HCT116 (cell line): ENCODE results near the gene GLIPR1. TPM values are rescaled to one million over a fixed set of nuclear protein-coding genes. Genes with fewer than 3 reads are reported as not detected.

Experiments
- ATAC-seq: fragments of 200-7000 bp; cut with Tn5 transposase; 2 replicates; pipeline ENCODE4 v1.9.1; 2020; ENCODE audit warnings: mild to moderate bottlenecking, moderate library complexity
- BruUV-seq: library from RNA; stranded (reverse); fragments of 400-500 nt; replicated peaks from 2 replicates; lab custom pipeline; 2021; lab: Mats Ljungman, UMichigan
- CTCF ChIA-PET: fragments of 300-600 bp; sonication (Branson Sonifier 250); formaldehyde crosslinking; loops from one replicate; lab custom pipeline; 2021; ENCODE audit warnings: antibody characterized with exemption; lab: Charles Lee
- POLR2A ChIA-PET: fragments of 300-600, 350-600 bp; sonication (Branson Sonifier 250); formaldehyde crosslinking; loops from one replicate; lab custom pipeline; 2021; ENCODE audit warnings: antibody characterized with exemption; lab: Charles Lee
- RAD21 ChIA-PET, 2 experiments: fragments of 300-600 bp; sonication (Branson Sonifier 250); formaldehyde crosslinking; loops; one replicate each; lab custom pipeline; 2023; ENCODE audit warnings: low total read pairs in 2 of 2; ENCODE audit not compliant: uncharacterized antibody in 2 of 2, unreplicated experiment in 2 of 2, low non-redundant PET in 1 of 2; lab: Charles Lee
- DNase-seq: peaks from one replicate; pipeline ENCODE4 v3.0.0-alpha.2; 2010; ENCODE audit warnings: low read depth, low spot score
- H2AFZ ChIP-seq: fragments of 200-600 bp; shearing (Covaris generic), sonication (generic); 2 replicates; pipeline ENCODE4 v1.6.1; 2017; ENCODE audit warnings: low read depth, mixed run types, mixed read lengths, antibody characterized with exemption, low read length; ENCODE audit not compliant: poor library complexity, severe bottlenecking
- H3K27ac ChIP-seq: 2 replicates; pipeline ENCODE4 v1.5.1; 2012; ENCODE audit warnings: low read depth, low read length
- H3K27me3 ChIP-seq: fragments of 200-600 bp; sonication (generic); 2 replicates; pipeline ENCODE4 v1.6.1; 2016; ENCODE audit warnings: mixed run types, low read length, mixed read lengths; ENCODE audit not compliant: insufficient read depth
- H3K36me3 ChIP-seq, 2 experiments: fragments of 200-500 bp in 1 of 2; fragments of 200-600 bp in 1 of 2; sonication (Bioruptor generic) in 1 of 2; sonication (generic) in 1 of 2; 2 replicates each; pipeline versions ENCODE4 v1.5.1 to v1.6.1; 2014 to 2016; ENCODE audit warnings: low read length in 2 of 2, inconsistent platforms in 1 of 2, mixed read lengths in 1 of 2, mixed run types in 1 of 2; ENCODE audit not compliant: insufficient read depth in 2 of 2, control insufficient read depth in 1 of 2
- H3K4me1 ChIP-seq, 2 experiments: fragments of 200-600 bp in 1 of 2; sonication (generic) in 1 of 2; 2 replicates each; pipeline versions ENCODE4 v1.5.1 to v1.6.1; 2012 to 2017; ENCODE audit warnings: low read length in 2 of 2, inconsistent platforms in 1 of 2, mild to moderate bottlenecking in 1 of 2, mixed read lengths in 1 of 2, mixed run types in 1 of 2, moderate library complexity in 1 of 2; ENCODE audit not compliant: insufficient read depth in 2 of 2, control insufficient read depth in 1 of 2
- H3K4me2 ChIP-seq: fragments of 200-600 bp; sonication (generic); 2 replicates; pipeline ENCODE4 v1.6.1; 2017; ENCODE audit warnings: mixed run types, low read length, mixed read lengths
- H3K4me3 ChIP-seq, 2 experiments: fragments of 200-600 bp in 1 of 2; sonication (generic) in 1 of 2; replicated peaks in 1 of 2; 2 replicates each; pipeline ENCODE4 v1.5.1; 2011 to 2016; ENCODE audit warnings: low read length in 2 of 2, control low read depth in 1 of 2, low read depth in 1 of 2, mild to moderate bottlenecking in 1 of 2, mixed read lengths in 1 of 2, mixed run types in 1 of 2
- H3K79me2 ChIP-seq: fragments of 200-600 bp; sonication (generic); 2 replicates; pipeline ENCODE4 v1.6.1; 2017; ENCODE audit warnings: mild to moderate bottlenecking, mixed run types, low read length, moderate library complexity, mixed read lengths; ENCODE audit not compliant: insufficient read depth
- H3K9ac ChIP-seq: fragments of 200-600 bp; sonication (generic); 2 replicates; pipeline ENCODE4 v1.6.1; 2016; ENCODE audit warnings: low read length, mixed read lengths
- H3K9me2 ChIP-seq: fragments of 200-600 bp; sonication (generic), shearing (Covaris generic); 2 replicates; pipeline ENCODE4 v1.6.1; 2017; ENCODE audit warnings: mixed run types, mild to moderate bottlenecking, moderate library complexity; ENCODE audit not compliant: insufficient read depth
- H3K9me3 ChIP-seq, 2 experiments: fragments of 200-500 bp in 1 of 2; fragments of 200-600 bp in 1 of 2; sonication (Bioruptor generic) in 1 of 2; sonication (generic) in 1 of 2; 2 replicates each; pipeline ENCODE4 v1.6.1; 2014 to 2017; ENCODE audit warnings: low read length in 2 of 2, mixed read lengths in 2 of 2, inconsistent platforms in 1 of 2, low read depth in 1 of 2, mild to moderate bottlenecking in 1 of 2, mixed run types in 1 of 2, moderate library complexity in 1 of 2; ENCODE audit not compliant: control insufficient read depth in 1 of 2, insufficient read depth in 1 of 2
- H4K20me1 ChIP-seq: fragments of 200-600 bp; sonication (generic), shearing (Covaris generic); 2 replicates; pipeline ENCODE4 v1.6.1; 2017; ENCODE audit warnings: mixed run types, mild to moderate bottlenecking, moderate library complexity; ENCODE audit not compliant: insufficient read depth
- ATF3 ChIP-seq: IDR thresholded peaks from 2 replicates; pipeline ENCODE4 v1.6.1; 2012
- CBX3 ChIP-seq: IDR thresholded peaks from 2 replicates; pipeline ENCODE4 v1.6.1; 2012; ENCODE audit warnings: low read depth
- CEBPB ChIP-seq: IDR thresholded peaks from 2 replicates; pipeline ENCODE4 v1.6.1; 2012; ENCODE audit warnings: low read depth
- EZH2phosphoT487 ChIP-seq: fragments of 200-600 bp; IDR thresholded peaks from 2 replicates; pipeline ENCODE4 v1.6.1; 2018; ENCODE audit warnings: antibody characterized with exemption, borderline replicate concordance
- FOSL1 ChIP-seq: IDR thresholded peaks from 2 replicates; pipeline ENCODE4 v1.6.1; 2012; ENCODE audit warnings: low read depth
- JUND ChIP-seq: IDR thresholded peaks from 2 replicates; pipeline ENCODE4 v1.6.1; 2012
- POLR2AphosphoS5 ChIP-seq: IDR thresholded peaks from 2 replicates; pipeline ENCODE4 v1.6.1; 2011; ENCODE audit warnings: mild to moderate bottlenecking, low read depth, low read length, moderate library complexity
- REST ChIP-seq: IDR thresholded peaks from 2 replicates; pipeline ENCODE4 v1.6.1; 2012; ENCODE audit warnings: low read depth
- SRF ChIP-seq: IDR thresholded peaks from 2 replicates; pipeline ENCODE4 v1.6.1; 2012; ENCODE audit warnings: low read depth
- YY1 ChIP-seq: IDR thresholded peaks from 2 replicates; pipeline ENCODE4 v1.6.1; 2011; ENCODE audit warnings: low read length, low read depth, moderate library complexity, mild to moderate bottlenecking; ENCODE audit not compliant: insufficient replicate concordance; ENCODE audit errors: extremely low read depth
- intact Hi-C: fragments of 100-400 bp; cut with micrococcal nuclease; formaldehyde crosslinking; loops from 2 replicates; pipeline ENCODE4 v1.10.0; 2022
- total RNA-seq: library from RNA; stranded (reverse); gene quantifications from one replicate; pipeline ENCODE4 v1.2.1, GENCODE V29; 2021; ENCODE audit not compliant: unreplicated experiment
- TF ChIP-seq, protein P1 (sequence below), 3 experiments: fragments of 200-600 bp in 1 of 3; sonication (generic) in 1 of 3; IDR thresholded peaks in 2 of 3; conservative IDR thresholded peaks in 1 of 3; 2 replicates each; pipeline ENCODE4 v1.5.1; 2012 to 2017; ENCODE audit warnings: low read depth in 2 of 3, low read length in 2 of 3, antibody characterized with exemption in 1 of 3, borderline replicate concordance in 1 of 3, control low read depth in 1 of 3, mild to moderate bottlenecking in 1 of 3, mixed read lengths in 1 of 3, mixed run types in 1 of 3, moderate library complexity in 1 of 3; ENCODE audit not compliant: insufficient read depth in 1 of 3

GLIPR1 gene
- total RNA-seq, 1 experiment from 2014 or later = 0.39 TPM

DNA sequence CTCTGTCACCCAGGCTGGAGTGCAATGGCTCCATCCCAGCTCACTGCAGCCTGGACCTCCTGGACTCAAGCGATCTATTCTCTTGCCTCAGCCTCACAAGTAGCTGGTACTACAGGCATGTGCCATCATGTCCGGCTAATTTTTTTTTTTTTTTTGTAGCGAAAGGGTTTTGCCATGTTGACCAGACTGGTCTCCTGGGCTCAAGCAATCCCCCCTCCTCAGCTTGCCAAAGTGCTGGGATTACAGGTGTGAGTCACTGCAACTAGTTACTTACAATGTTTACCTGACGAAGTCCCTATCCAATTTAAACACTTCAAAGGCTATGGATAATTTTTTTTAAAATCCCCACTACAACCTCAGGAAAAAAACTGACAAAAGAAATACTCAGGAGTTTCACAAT, 29.1 kb downstream of the GLIPR1 start:
- POLR2A ChIA-PET = no interaction called here
- Histone ChIP-seq H3K36me3 (peaks cover 30 to 32% of the 10 kb centered on the region in 2 experiments), H3K79me2 (peaks cover 68% of the 10 kb centered on the region), H3K27me3 (no peaks in the 10 kb centered on the region), H2AFZ (no peak overlapping the region), H3K4me1 (peaks cover 19 to 32% of the 10 kb centered on the region in 2 experiments), H4K20me1 (no peaks in the 10 kb centered on the region), H3K9me2 (no peaks in the 10 kb centered on the region), H3K27ac (peak overlapping the region; percentile 61), H3K9ac (peak overlapping the region; percentile 90), H3K4me3 (peak overlapping the region; percentile 77 to 90), H3K9me3 (no peaks in the 10 kb centered on the region), H3K4me2 (peak overlapping the region; percentile 87)
- DNase-seq (no peak), ATAC-seq (no peak)
- BruUV-seq = no TSS peak
- intact Hi-C loops = loop anchor here (5.0 to 10.0 kb wide), 4 partner anchors 177 to 948 kb away; partner anchors contain the start of genes BBS10, CAPS2 and GLIPR1L1
- RAD21 ChIA-PET = no interaction called here
- CTCF ChIA-PET = no interaction called here
- TF ChIP-seq SRF = no peak
- TF ChIP-seq, all 23 proteins: peak for 0

DNA sequence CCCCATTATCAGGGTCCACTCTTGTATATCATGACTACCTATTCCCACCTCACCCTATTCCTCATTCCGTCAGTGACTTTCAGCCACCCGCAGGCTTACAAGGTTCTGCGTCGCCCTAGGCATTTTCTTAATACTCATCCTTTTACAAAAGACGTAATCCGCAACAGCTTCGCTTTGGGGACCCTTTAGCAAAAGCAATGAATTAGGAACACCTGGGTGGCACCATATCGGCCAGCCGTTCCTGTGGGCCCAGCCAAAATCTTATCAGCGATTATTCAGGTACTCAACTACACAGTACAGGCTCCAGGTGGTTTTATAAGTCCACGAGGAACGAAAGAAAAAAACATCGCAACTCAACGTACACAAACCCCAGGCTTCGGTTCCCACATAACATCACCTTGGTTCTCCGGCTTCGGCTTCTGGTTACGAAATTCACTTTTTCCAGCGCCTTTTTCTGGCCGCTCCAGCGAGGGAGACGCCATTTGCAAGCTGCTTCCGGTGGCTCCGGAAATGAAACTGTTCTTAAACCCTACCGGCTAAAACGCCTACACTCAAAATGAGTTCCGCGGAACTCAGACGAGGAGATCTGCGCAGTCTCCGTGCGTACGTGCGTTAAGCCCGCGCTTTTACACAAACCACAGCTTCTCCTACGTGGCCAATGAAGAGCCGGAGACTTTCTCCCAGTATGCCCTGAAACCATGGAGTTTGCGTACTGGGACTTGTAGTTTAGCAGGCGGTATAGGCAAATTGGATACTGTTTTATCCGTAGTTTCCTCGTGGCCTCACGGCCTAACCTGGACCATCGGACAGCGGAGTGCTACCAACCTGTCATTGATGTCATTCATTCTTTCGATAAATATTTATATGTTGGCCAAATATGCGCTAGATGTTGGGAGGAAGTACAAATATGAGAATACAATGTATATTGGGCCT, 30.8 kb downstream of the GLIPR1 start, which contains the start of gene KRR1:
TSS of gene KRR1 (minus strand) at position 494 of the 933 bp plus-strand sequence. CDS start at position 482, 12 bp downstream.
- Histone ChIP-seq H3K9me3 (no peaks in the 10 kb centered on the region), H2AFZ (peak within 1 kb of the TSS; percentile 16), H3K27ac (peak within 1 kb of the TSS; percentile 61), H3K4me2 (peak within 1 kb of the TSS; percentile 87), H4K20me1 (no peaks in the 10 kb centered on the region), H3K27me3 (no peaks in the 10 kb centered on the region), H3K79me2 (peaks cover 50% of the 10 kb centered on the region), H3K9me2 (no peaks in the 10 kb centered on the region), H3K4me1 (peaks cover 19 to 32% of the 10 kb centered on the region in 2 experiments), H3K4me3 (peak within 1 kb of the TSS; percentile 77 to 90), H3K36me3 (peaks cover 13 to 21% of the 10 kb centered on the region in 2 experiments; a peak in 3 of 4 replicates), H3K9ac (peak within 1 kb of the TSS; percentile 90)
- ChIA-PET POLR2A (interaction anchor here (1.0 to 2.0 kb wide), 3 partner anchors 17 to 223 kb away, joined by 3 to 7 read pairs (median 5); no protein-coding TSS in a partner anchor), RAD21 (no interaction called here), CTCF (interaction anchor here (1.2 to 1.3 kb wide), 2 partner anchors 16 to 120 kb away, joined by 3 read pairs; no protein-coding TSS in a partner anchor)
- peak; percentile 99 for DNase-seq
- ATAC-seq = peak; percentile 99
- no TSS peak for BruUV-seq
- intact Hi-C loops = loop anchor here (5.0 kb wide), 2 partner anchors 836 to 946 kb away; partner anchors contain the start of gene BBS10
- TF ChIP-seq JUND (peak; percentile 42; the same call in 1 of the 2 replicates), CBX3 (peak; percentile 99), FOSL1 (peak; percentile 40; the same call in 1 of the 2 replicates), CEBPB (peak; percentile 65), YY1 (peak; percentile 97), POLR2AphosphoS5 (peak; percentile 68), REST (no peak), EZH2phosphoT487 (no peak), ATF3 (no peak)
- TF ChIP-seq, protein P1, sequence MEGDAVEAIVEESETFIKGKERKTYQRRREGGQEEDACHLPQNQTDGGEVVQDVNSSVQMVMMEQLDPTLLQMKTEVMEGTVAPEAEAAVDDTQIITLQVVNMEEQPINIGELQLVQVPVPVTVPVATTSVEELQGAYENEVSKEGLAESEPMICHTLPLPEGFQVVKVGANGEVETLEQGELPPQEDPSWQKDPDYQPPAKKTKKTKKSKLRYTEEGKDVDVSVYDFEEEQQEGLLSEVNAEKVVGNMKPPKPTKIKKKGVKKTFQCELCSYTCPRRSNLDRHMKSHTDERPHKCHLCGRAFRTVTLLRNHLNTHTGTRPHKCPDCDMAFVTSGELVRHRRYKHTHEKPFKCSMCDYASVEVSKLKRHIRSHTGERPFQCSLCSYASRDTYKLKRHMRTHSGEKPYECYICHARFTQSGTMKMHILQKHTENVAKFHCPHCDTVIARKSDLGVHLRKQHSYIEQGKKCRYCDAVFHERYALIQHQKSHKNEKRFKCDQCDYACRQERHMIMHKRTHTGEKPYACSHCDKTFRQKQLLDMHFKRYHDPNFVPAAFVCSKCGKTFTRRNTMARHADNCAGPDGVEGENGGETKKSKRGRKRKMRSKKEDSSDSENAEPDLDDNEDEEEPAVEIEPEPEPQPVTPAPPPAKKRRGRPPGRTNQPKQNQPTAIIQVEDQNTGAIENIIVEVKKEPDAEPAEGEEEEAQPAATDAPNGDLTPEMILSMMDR (IDR thresholded peaks at IDR 0.05 in 2 of 3, conservative IDR thresholded peaks at IDR 0.05 in 1 of 3; ENCODE audit: borderline replicate concordance in 1 of 3, insufficient read depth in 1 of 3, low read depth in 2 of 3, low read length in 2 of 3) = 0 out of 6 replicates have a peak, but pooled peaks of 1 of the 3 experiments have one; percentile 3
